Activated CD8-positive, alpha-beta memory T cell treated with anti-CD3 and anti-CD28 coated beads for 48 hours (primary cell): Measurements from ENCODE around the gene RBM15B.
"Not testable (repeated sequence)": the region's sequence is repeated elsewhere in the genome, so short reads cannot be mapped to it uniquely, and the experiment has no call there.

Experiments
- DNase-seq, 3 experiments: peaks; one replicate each; pipeline ENCODE4 v3.0.0-alpha.2; 2020; ENCODE audit warnings: low read depth in 2 of 3, low spot score in 2 of 3

Gene RBM15B

DNA sequence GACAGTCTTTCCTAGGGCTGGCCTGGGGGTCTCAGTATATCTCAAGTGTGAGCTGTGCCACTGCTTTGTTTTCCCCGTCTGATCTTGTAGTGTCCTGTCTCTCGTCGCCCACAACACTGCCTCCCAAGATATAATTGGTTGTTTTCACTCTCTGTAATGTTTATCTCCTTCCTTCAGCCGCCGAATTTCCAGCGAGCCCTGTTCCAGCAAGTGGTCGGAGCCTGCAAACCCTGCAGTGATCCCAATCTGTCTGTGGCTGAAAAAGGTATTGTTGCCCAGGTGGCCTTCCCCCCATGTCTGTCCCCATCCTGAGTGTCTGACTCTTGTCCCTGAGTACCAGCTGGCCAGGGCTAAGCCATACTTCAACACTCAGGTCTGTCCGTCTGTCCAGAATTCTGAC lies 15.5 kb upstream of the RBM15B start:
- no peak for DNase-seq

GRCh38 chr3:51378065-51378464 lies 13.0 kb upstream of the RBM15B start:
- DNase-seq: no peak

- DNase-seq: no peak
Observed at GRCh38 chr3:51378726-51379125, 12.4 kb upstream of the RBM15B start.

GRCh38 chr3:51379301-51379700 lies 11.8 kb upstream of the RBM15B start:
- no peak for DNase-seq

- no peak for DNase-seq
Observed at GRCh38 chr3:51379746-51380455, 11.2 kb upstream of the RBM15B start.

GRCh38 chr3:51380601-51381332 lies 10.3 kb upstream of the RBM15B start:
- no peak for DNase-seq

GRCh38 chr3:51381333-51381705 lies 9.8 kb upstream of the RBM15B start:
- DNase-seq: no peak

- DNase-seq: no peak
Observed at GRCh38 chr3:51382076-51382745, 8.9 kb upstream of the RBM15B start.

- no peak for DNase-seq
Observed at GRCh38 chr3:51382947-51383578, 8.0 kb upstream of the RBM15B start.

DNA sequence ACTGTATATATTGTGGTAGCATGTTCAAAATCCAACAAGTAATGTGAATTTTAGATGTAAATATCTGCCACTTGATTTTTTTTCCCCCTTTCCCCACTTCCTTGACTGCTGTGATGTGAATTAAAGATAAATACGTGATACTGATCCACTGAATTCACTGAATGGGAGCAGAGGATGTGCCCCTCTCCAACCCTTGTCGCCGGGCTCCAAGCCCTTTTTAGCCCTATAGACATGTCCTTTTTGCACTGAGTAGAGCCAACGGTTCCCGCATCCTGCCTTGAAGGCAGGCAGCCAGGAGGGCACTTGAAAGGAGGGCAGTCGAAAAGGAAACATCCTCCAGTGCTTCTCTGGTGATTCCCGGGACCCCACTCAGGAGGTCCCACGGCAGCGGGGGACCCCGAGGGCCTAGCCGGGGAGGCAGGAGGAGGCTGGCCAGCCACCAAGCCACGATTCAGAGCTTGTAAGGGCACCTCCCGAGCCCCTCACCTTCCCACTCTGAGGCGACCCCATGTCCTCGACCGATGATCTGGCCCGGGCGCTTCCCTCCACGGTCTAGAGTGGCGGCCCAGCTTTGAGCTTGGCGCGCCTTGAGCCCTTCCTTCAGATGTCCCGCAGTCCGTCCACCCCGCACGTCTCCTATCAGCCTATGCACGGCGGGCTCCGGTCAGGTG lies 6.9 kb upstream of the RBM15B start:
- no peak for DNase-seq

GRCh38 chr3:51384726-51385473 lies 6.2 kb upstream of the RBM15B start, which contains the start of gene MANF:
Gene MANF, plus strand, starts transcription at chr3:51385291. Its CDS starts 52 bp downstream, at chr3:51385343.
- DNase-seq: peak; percentile 76 to 95 (median 87)

- DNase-seq: no peak
Observed at GRCh38 chr3:51385621-51386091, 5.4 kb upstream of the RBM15B start.

- DNase-seq: no peak
Observed at GRCh38 chr3:51386159-51386851, 4.8 kb upstream of the RBM15B start.

DNA sequence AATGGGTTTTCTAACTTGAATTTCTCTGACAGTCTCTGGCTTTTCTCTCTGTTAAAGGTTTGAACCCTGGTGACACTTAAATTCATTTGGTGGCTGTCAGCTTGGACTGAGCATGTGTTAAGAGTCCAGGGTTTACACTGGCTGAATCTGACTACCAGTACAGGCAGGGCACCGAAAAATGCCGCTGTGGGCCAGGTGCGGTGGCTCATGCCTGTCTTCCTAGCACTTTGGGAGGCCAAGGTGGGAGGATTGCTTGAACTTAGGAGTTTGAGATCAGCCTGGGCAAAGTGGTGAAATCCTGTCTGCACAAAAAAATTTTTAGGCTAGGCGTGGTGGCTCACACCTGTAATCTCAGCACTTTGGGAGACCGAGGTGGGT lies 4.2 kb upstream of the RBM15B start:
- DNase-seq: no peak

- not testable (repeated sequence) for DNase-seq
Observed at GRCh38 chr3:51387281-51387680, 3.8 kb upstream of the RBM15B start.

DNA sequence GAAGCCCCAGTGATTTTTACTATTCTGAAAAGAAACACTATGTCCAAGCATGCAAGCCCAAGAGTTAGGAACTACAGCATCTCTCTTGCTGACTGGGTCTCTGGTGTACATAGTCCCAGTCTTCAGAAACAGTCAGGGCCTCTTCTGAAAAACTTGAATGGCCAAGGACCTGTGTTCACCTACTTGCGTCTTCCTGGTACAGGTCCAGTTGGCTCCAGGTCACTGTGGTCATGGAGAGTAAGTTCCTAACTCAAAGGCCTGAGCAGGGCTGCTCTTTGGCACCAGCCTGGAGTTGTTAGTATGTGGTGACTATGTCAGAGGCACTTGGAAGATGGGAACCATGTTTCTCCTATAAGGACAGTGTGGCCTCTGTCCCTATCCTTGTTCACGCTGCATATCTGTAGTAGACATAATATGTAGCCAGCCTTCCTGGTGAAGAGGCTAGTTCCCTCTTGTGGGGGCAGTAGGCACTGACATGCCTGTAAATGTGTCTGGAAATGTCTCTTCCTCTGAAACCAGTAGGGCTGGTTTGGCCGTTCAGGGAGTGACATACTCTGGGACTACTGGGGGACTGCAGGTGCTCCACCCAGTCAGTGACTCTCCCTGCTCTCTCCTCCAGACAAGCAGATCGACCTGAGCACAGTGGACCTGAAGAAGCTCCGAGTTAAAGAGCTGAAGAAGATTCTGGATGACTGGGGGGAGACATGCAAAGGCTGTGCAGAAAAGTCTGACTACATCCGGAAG lies 2.6 kb upstream of the RBM15B start:
- no peak for DNase-seq

DNA sequence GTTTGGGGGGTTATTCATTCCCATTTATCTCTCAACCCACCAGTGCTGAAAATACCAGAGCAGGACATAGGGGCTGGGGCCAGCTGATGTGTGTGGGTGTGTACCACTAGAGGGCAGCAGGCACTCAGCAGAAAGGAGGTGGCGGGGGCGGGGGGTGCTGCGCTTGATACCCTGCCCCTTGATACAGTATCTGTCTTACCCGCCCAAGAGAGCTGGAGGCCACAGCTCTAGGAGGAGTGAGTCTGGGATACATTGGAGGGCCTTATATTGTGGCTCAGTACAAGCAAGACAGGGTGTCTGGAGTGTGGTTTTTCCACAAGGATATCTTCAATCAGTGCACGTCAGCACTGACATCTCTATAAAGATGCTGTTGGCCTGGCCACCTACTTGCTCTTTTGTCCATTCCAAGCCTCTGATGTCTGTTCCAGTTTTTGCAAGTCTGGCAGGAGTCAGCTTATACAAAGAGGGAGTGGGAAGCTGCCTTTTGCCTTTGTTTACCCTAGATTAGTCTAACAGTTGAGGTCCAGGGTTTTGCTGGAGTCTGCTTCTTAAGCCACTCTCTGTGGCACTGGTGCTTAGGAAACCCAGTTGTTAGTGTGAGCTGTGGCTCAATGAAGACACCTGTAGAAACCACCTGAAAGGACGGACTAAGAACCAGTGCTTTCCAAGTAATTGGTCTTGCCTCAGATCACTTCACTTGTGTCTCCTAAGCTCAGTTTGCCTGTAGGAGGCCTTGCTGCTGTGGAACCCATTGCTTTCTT lies 1.5 kb upstream of the RBM15B start:
- no peak for DNase-seq
